Astrocyte (in vitro differentiated cells and primary cell): ENCODE measurements around the gene SLC27A2. TPM values are rescaled to one million over a fixed set of nuclear protein-coding genes. Genes with fewer than 3 reads are reported as not detected.
A peak's percentile ranks its signal among the peaks of the same experiment; 100 is the strongest.

Experiments used
- DNase-seq: peaks from one replicate; pipeline ENCODE4 v3.0.0-alpha.2; 2010; ENCODE audit warnings: low read depth
- FAIRE-seq: peaks from 2 replicates; lab custom pipeline; 2011; peaks lifted over from hg19 to GRCh38; lab: Jason Lieb, UNC
- H2AFZ ChIP-seq: 2 replicates; pipeline ENCODE4 v1.6.0; 2012; ENCODE audit warnings: low read depth, low read length, inconsistent platforms
- H3K27ac ChIP-seq: 2 replicates; pipeline ENCODE4 v1.5.1; 2011; ENCODE audit warnings: low read depth, low read length, inconsistent platforms
- H3K27me3 ChIP-seq: 2 replicates; pipeline ENCODE4 v1.6.0; 2011; ENCODE audit warnings: low read length, inconsistent platforms; ENCODE audit not compliant: insufficient read depth
- H3K36me3 ChIP-seq: 2 replicates; pipeline ENCODE4 v1.5.1; 2011; ENCODE audit warnings: low read length, inconsistent platforms; ENCODE audit not compliant: insufficient read depth
- H3K4me1 ChIP-seq: 2 replicates; pipeline ENCODE4 v1.5.1; 2011; ENCODE audit warnings: low read length, inconsistent platforms; ENCODE audit not compliant: insufficient read depth
- H3K4me2 ChIP-seq: 2 replicates; pipeline ENCODE4 v1.6.0; 2012; ENCODE audit warnings: low read length, inconsistent platforms
- H3K4me3 ChIP-seq: 2 replicates; pipeline ENCODE4 v1.5.1; 2011; ENCODE audit warnings: low read depth, mild to moderate bottlenecking, low read length, inconsistent platforms; ENCODE audit not compliant: insufficient read depth
- H3K79me2 ChIP-seq: 2 replicates; pipeline ENCODE4 v1.6.0; 2012; ENCODE audit warnings: mild to moderate bottlenecking, low read length, inconsistent platforms; ENCODE audit not compliant: insufficient read depth
- H3K9ac ChIP-seq: 2 replicates; pipeline ENCODE4 v1.6.0; 2012; ENCODE audit warnings: mild to moderate bottlenecking, low read length, inconsistent platforms
- H3K9me3 ChIP-seq: 2 replicates; pipeline ENCODE4 v1.5.1; 2012; ENCODE audit warnings: low read depth, mild to moderate bottlenecking, low read length, inconsistent platforms; ENCODE audit not compliant: insufficient read depth
- H4K20me1 ChIP-seq: 2 replicates; pipeline ENCODE4 v1.6.0; 2012; ENCODE audit warnings: low read length, inconsistent platforms; ENCODE audit not compliant: insufficient read depth
- H3K27ac Mint-ChIP-seq: one replicate; pipeline ENCODE4 v1.8.0; 2021; ENCODE audit warnings: mild to moderate bottlenecking, mixed read lengths; ENCODE audit not compliant: unreplicated experiment
- H3K27me3 Mint-ChIP-seq: one replicate; pipeline ENCODE4 v1.8.0; 2021; ENCODE audit warnings: low read depth, mixed read lengths; ENCODE audit not compliant: unreplicated experiment
- H3K36me3 Mint-ChIP-seq: one replicate; pipeline ENCODE4 v1.8.0; 2021; ENCODE audit warnings: low read depth, mixed read lengths; ENCODE audit not compliant: unreplicated experiment
- H3K4me1 Mint-ChIP-seq: one replicate; pipeline ENCODE4 v1.8.0; 2021; ENCODE audit warnings: low read depth, mixed read lengths; ENCODE audit not compliant: unreplicated experiment
- H3K4me3 Mint-ChIP-seq: one replicate; pipeline ENCODE4 v1.8.0; 2021; ENCODE audit warnings: mild to moderate bottlenecking, moderate library complexity, mixed read lengths; ENCODE audit not compliant: unreplicated experiment
- H3K9me3 Mint-ChIP-seq: one replicate; pipeline ENCODE4 v1.8.0; 2021; ENCODE audit warnings: mild to moderate bottlenecking, mixed read lengths; ENCODE audit not compliant: unreplicated experiment
- CTCF ChIP-seq: IDR thresholded peaks from 2 replicates; pipeline ENCODE4 v1.5.1; 2011; ENCODE audit warnings: low read depth, mild to moderate bottlenecking, inconsistent platforms, low read length, moderate library complexity; ENCODE audit not compliant: insufficient read depth
- EZH2 ChIP-seq: IDR thresholded peaks from 2 replicates; pipeline ENCODE4 v1.6.1; 2012; ENCODE audit warnings: mild to moderate bottlenecking, low read length, inconsistent platforms; ENCODE audit not compliant: insufficient read depth
- total RNA-seq: library from RNA; stranded (reverse); gene quantifications from 2 replicates; pipeline ENCODE4 v1.2.1, GENCODE V29; 2021

The SLC27A2 gene
- total RNA-seq, 1 donor from 2014 or later: 0.82 TPM

- Histone ChIP-seq H3K4me2 (no peak overlapping the region), H3K4me1 (peaks cover 5% of the 10 kb centered on the region), H4K20me1 (no peaks in the 10 kb centered on the region), H3K27me3 (peaks cover 37% of the 10 kb centered on the region), H2AFZ (no peak overlapping the region), H3K36me3 (no peaks in the 10 kb centered on the region), H3K9me3 (no peaks in the 10 kb centered on the region), H3K4me3 (no peak overlapping the region), H3K79me2 (no peaks in the 10 kb centered on the region), H3K9ac (no peak overlapping the region), H3K27ac (no peak overlapping the region)
- H3K27me3 Mint-ChIP-seq: peaks cover 43% of the 10 kb centered on the region
- TF ChIP-seq EZH2: no peak
- no peak for TF ChIP-seq CTCF
- peak overlapping the region; percentile 41 for H3K27ac Mint-ChIP-seq
- FAIRE-seq (no peak), DNase-seq (no peak)
- H3K4me1 Mint-ChIP-seq: peaks cover 4% of the 10 kb centered on the region
- H3K36me3 Mint-ChIP-seq: no peaks in the 10 kb centered on the region
- no peaks in the 10 kb centered on the region for H3K9me3 Mint-ChIP-seq
- H3K4me3 Mint-ChIP-seq: no peak overlapping the region
Observed at GRCh38 chr15:50180091-50180490, 1.9 kb upstream of the SLC27A2 start.

GRCh38 chr15:50180582-50180981 lies 1.4 kb upstream of the SLC27A2 start:
- no peak overlapping the region for H3K9ac ChIP-seq
- H2AFZ ChIP-seq: no peak overlapping the region
- FAIRE-seq (no peak), DNase-seq (no peak)
- H3K4me1 Mint-ChIP-seq: peaks cover 4% of the 10 kb centered on the region
- H3K27me3 ChIP-seq: peaks cover 37% of the 10 kb centered on the region
- peak overlapping the region; percentile 41 for H3K27ac Mint-ChIP-seq
- H3K36me3 Mint-ChIP-seq: no peaks in the 10 kb centered on the region
- no peaks in the 10 kb centered on the region for H3K9me3 ChIP-seq
- no peaks in the 10 kb centered on the region for H4K20me1 ChIP-seq
- no peak overlapping the region for H3K4me3 Mint-ChIP-seq
- no peak overlapping the region for H3K4me2 ChIP-seq
- no peak overlapping the region for H3K4me3 ChIP-seq
- H3K27me3 Mint-ChIP-seq: peaks cover 43% of the 10 kb centered on the region
- no peaks in the 10 kb centered on the region for H3K9me3 Mint-ChIP-seq
- no peak overlapping the region for H3K27ac ChIP-seq
- H3K36me3 ChIP-seq: no peaks in the 10 kb centered on the region
- no peaks in the 10 kb centered on the region for H3K79me2 ChIP-seq
- TF ChIP-seq CTCF (no peak), EZH2 (peak; percentile 1)
- H3K4me1 ChIP-seq: peaks cover 5% of the 10 kb centered on the region

GRCh38 chr15:50181201-50181968 lies 611 bp upstream of the SLC27A2 start:
- peaks cover 4% of the 10 kb centered on the region for H3K4me1 Mint-ChIP-seq
- Histone ChIP-seq H3K9ac (no peak overlapping the region), H3K4me3 (peak overlapping the region; percentile 56), H3K27ac (no peak overlapping the region), H3K36me3 (no peaks in the 10 kb centered on the region), H3K4me2 (peak overlapping the region; percentile 90), H4K20me1 (no peaks in the 10 kb centered on the region), H3K27me3 (peaks cover 37% of the 10 kb centered on the region), H3K9me3 (no peaks in the 10 kb centered on the region), H2AFZ (peak overlapping the region; percentile 82), H3K4me1 (peaks cover 5% of the 10 kb centered on the region), H3K79me2 (no peaks in the 10 kb centered on the region)
- DNase-seq (no peak), FAIRE-seq (no peak)
- H3K9me3 Mint-ChIP-seq: no peaks in the 10 kb centered on the region
- H3K4me3 Mint-ChIP-seq: peak overlapping the region; percentile 45
- peaks cover 43% of the 10 kb centered on the region for H3K27me3 Mint-ChIP-seq
- no peak for TF ChIP-seq CTCF
- no peak for TF ChIP-seq EZH2
- H3K36me3 Mint-ChIP-seq: no peaks in the 10 kb centered on the region
- H3K27ac Mint-ChIP-seq: no peak overlapping the region
